Bronchial epithelial cell (primary cell): ENCODE results near the gene CELF4. TPM values are rescaled to one million over a fixed set of nuclear protein-coding genes. Genes with fewer than 3 reads are reported as not detected.

Experiments used
- DNase-seq: peaks from one replicate; pipeline ENCODE4 v3.0.0-alpha.2; 2010; ENCODE audit warnings: low read depth
- FAIRE-seq: peaks from 2 replicates; lab custom pipeline; 2011; peaks lifted over from hg19 to GRCh38; lab: Jason Lieb, UNC
- H3K27me3 ChIP-seq: 2 replicates; pipeline ENCODE4 v1.5.1; 2011; ENCODE audit warnings: low read length; ENCODE audit not compliant: control insufficient read depth, insufficient read depth
- H3K36me3 ChIP-seq: 2 replicates; pipeline ENCODE4 v1.5.1; 2011; ENCODE audit warnings: low read length; ENCODE audit not compliant: control insufficient read depth, insufficient read depth
- H3K4me3 ChIP-seq: 2 replicates; pipeline ENCODE4 v1.5.1; 2011; ENCODE audit warnings: mild to moderate bottlenecking, low read depth, low read length, control low read depth
- CTCF ChIP-seq: IDR thresholded peaks from 2 replicates; pipeline ENCODE4 v1.5.1; 2011; ENCODE audit warnings: mild to moderate bottlenecking, moderate library complexity, low read length, control low read depth, inconsistent platforms; ENCODE audit not compliant: insufficient read depth, severe bottlenecking
- total RNA-seq: library from RNA; depleted of rRNA; stranded (reverse); fragments of >200 nt; gene quantifications from 2 replicates; pipeline ENCODE4 v1.2.1, GENCODE V29; 2014

Gene CELF4
- total RNA-seq, 1 donor from 2014 or later: not detected

GRCh38 chr18:37578886-37579513 lies 13.4 kb upstream of the CELF4 start:
- FAIRE-seq (peak; percentile 72), DNase-seq (peak; percentile 51)
- Histone ChIP-seq H3K27me3 (no peaks in the 10 kb centered on the region), H3K4me3 (no peak overlapping the region), H3K36me3 (no peaks in the 10 kb centered on the region)
- TF ChIP-seq CTCF: peak; percentile 44

GRCh38 chr18:37578182-37578678 lies 12.6 kb upstream of the CELF4 start:
- FAIRE-seq: no peak
- H3K4me3 ChIP-seq: no peak overlapping the region

DNA sequence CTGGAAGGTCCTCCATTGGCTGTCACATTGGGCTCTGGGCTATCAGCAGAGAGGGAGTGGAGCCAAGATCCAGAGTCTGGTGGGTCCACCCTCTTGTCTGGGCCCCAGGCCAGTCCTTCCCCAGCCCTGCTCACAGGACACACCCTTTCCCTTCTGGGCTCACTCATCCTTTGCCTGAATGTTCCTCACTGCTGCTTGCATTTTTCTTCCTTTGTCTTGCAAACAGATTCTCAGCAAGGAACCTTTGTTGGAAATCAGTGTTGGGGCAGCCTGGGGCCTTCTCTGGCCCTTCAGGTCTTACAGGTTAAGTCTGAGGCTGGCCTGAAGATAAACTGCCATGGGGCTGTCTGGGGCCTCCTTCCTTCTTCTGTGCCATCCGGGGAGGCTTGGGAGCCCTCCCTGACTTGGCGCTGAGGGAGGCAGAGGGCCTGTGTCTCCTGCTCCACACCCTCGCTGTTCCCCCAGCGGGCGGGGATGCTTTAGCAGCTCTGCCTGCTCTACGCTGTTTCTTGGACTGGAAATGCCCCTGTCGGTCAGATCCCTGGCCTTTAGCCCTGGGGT lies 11.5 kb upstream of the CELF4 start:
- DNase-seq (no peak), FAIRE-seq (no peak)
- Histone ChIP-seq H3K27me3 (no peaks in the 10 kb centered on the region), H3K36me3 (no peaks in the 10 kb centered on the region), H3K4me3 (no peak overlapping the region)
- TF ChIP-seq CTCF: no peak

More at GRCh38 chr18:37578182-37578678, 12.6 kb upstream of the CELF4 start:
- DNase-seq: no peak
- no peaks in the 10 kb centered on the region for H3K36me3 ChIP-seq
- TF ChIP-seq CTCF: no peak
- no peaks in the 10 kb centered on the region for H3K27me3 ChIP-seq

DNA sequence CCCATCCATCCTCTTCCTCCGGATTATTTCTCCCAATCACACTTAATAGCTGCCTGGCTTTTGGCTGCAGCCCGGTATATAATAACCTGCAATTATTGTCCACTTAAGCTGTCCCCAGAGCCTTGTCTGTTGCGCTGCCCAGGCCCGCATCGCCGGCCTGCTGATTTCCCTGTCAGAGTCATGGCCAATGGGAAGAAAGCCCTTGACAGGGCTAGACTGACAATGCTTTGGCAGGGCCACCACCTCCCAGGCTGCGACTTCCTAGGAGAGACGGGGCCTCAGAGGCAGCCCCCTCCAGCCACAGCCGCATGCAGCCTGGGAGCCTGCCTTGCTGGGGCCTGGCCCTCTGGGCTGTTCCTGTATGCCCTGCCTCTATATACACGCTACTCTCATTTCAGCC lies 10.0 kb upstream of the CELF4 start:
- H3K27me3 ChIP-seq: no peaks in the 10 kb centered on the region
- no peak for TF ChIP-seq CTCF
- H3K4me3 ChIP-seq: no peak overlapping the region
- DNase-seq: no peak
- no peaks in the 10 kb centered on the region for H3K36me3 ChIP-seq
- FAIRE-seq: no peak

GRCh38 chr18:37574113-37574512 lies 8.5 kb upstream of the CELF4 start:
- FAIRE-seq (no peak), DNase-seq (peak; percentile 21)
- peaks cover 4% of the 10 kb centered on the region for H3K27me3 ChIP-seq
- H3K4me3 ChIP-seq: no peak overlapping the region
- no peak for TF ChIP-seq CTCF
- no peaks in the 10 kb centered on the region for H3K36me3 ChIP-seq
